Measurements from ENCODE around the gene MFGE8.

MFGE8 gene

GRCh38 chr15:88897456-88898194 lies 15.6 kb downstream of the MFGE8 start:
- no peak for DNase-seq (ENCODE audit: extremely low read depth, low read depth)
- H3K4me3 ChIP-seq (replicated peaks; ENCODE audit: low read depth, low read length) = no peak overlapping the region
- peak; percentile 70 for TF ChIP-seq CTCF (IDR thresholded peaks at IDR 0.05; ENCODE audit: low read depth, low read length, missing control alignments)

GRCh38 chr15:88897142-88897455 lies 16.1 kb downstream of the MFGE8 start:
- no peak overlapping the region for H3K4me3 ChIP-seq (replicated peaks; ENCODE audit: low read depth, low read length)
- TF ChIP-seq CTCF (IDR thresholded peaks at IDR 0.05; ENCODE audit: low read depth, low read length, missing control alignments) = no peak
- no peak for DNase-seq (ENCODE audit: extremely low read depth, low read depth)

DNA sequence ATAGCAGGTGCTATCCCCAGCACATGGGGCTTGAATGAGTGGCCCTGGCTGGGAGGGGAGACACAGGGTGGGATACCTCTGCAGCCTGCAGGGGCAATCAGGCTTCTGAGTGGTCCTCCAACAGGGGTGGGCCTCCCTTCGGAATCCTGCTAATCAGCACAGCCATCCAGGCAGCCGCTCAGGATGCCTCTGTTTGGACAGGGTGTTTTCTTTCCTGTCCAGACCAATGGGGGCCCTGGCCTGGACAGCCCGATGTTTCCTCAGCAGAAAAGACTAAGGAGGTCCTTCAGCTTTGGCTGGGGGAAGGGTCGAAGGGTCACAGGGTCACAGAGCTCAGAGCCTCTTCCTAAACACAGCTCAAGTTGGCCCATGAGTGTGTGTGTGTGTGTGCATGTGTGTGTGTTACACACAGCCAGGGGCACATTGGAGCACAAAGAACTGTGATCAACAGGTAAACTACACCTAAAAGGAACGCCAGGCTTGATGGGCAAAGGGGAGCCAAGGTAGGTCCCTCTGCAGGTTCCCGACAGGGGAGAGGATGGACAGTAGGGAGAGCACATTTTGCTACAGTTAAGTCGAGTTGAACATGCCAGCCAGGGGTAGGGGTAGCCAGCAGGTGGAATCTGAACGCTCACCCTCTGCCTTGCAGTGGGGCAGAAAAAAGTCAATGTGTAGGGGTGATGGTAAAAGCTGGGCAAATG lies 16.7 kb downstream of the MFGE8 start:
- H3K4me3 ChIP-seq (replicated peaks; ENCODE audit: low read depth, low read length) = no peak overlapping the region
- TF ChIP-seq CTCF (IDR thresholded peaks at IDR 0.05; ENCODE audit: low read depth, low read length, missing control alignments) = no peak
- no peak for DNase-seq (ENCODE audit: extremely low read depth, low read depth)

GRCh38 chr15:88894819-88895767 lies 18.1 kb downstream of the MFGE8 start, which contains the start of gene HAPLN3:
Gene HAPLN3, minus strand, starts transcription at chr15:88895544. Its CDS starts 8,246 bp downstream, at chr15:88887298.
- peak within 1 kb of the TSS; percentile 45 for H3K4me3 ChIP-seq (replicated peaks; ENCODE audit: low read depth, low read length)
- no peak for DNase-seq (ENCODE audit: extremely low read depth, low read depth)

DNA sequence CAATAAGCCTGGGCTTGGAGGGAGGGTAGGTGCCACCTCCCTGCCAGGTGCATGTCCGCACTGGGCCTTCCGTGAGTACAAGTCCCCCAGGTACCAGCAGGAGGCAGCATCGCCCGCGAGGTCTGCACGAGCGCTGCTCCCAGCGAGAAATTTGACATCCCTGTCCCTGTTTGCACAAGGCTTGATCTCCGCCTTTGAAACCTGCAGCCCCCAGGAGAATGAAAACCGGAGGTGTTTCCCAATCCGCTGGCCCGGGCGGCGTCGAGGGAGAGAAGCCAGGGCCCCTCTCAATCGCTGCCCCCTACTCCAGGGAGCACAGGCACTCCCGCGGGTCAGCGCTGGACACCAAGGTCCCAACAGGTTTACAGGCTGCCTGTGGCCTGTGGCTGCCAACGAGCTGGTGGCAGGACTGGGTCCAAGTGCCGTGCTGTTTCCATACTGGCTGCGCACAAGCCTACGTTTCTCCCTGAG lies 18.8 kb downstream of the MFGE8 start:
- H3K4me3 ChIP-seq (replicated peaks; ENCODE audit: low read depth, low read length) = no peak overlapping the region

More at GRCh38 chr15:88894819-88895767, 18.1 kb downstream of the MFGE8 start, which contains the start of gene HAPLN3:
- TF ChIP-seq CTCF (IDR thresholded peaks at IDR 0.05; ENCODE audit: low read depth, low read length, missing control alignments) = no peak

More for the DNA sequence above, 18.8 kb downstream of the MFGE8 start:
- DNase-seq (ENCODE audit: extremely low read depth, low read depth) = no peak
- peak; percentile 62 for TF ChIP-seq CTCF (IDR thresholded peaks at IDR 0.05; ENCODE audit: low read depth, low read length, missing control alignments)

Measured in HFF-Myc (cell line).